Measurements from ENCODE around the gene MALT1. TPM values are rescaled to one million over a fixed set of nuclear protein-coding genes. Genes with fewer than 3 reads are reported as not detected.

Gene MALT1
- total RNA-seq, 1 experiment from 2014 or later = 24.0 TPM

- no peak overlapping the region for H3K4me3 ChIP-seq
- H3K36me3 ChIP-seq = peaks cover 7% of the 10 kb centered on the region
- no peaks in the 10 kb centered on the region for H3K9me3 ChIP-seq (replicated peaks)
- H3K4me1 ChIP-seq (replicated peaks) = peaks cover 9% of the 10 kb centered on the region
- H3K27me3 ChIP-seq (replicated peaks) = no peaks in the 10 kb centered on the region
- no peak overlapping the region for H3K27ac ChIP-seq
- DNase-seq (ENCODE audit: low read depth in 1 of 2, low spot score in 2 of 2) = no peak
Observed at GRCh38 chr18:58714821-58715220, 43.6 kb downstream of the MALT1 start.

- Histone ChIP-seq H3K9me3 (replicated peaks) (no peaks in the 10 kb centered on the region), H3K27me3 (replicated peaks) (no peaks in the 10 kb centered on the region), H3K4me1 (replicated peaks) (peaks cover 9% of the 10 kb centered on the region), H3K36me3 (peaks cover 7% of the 10 kb centered on the region), H3K4me3 (no peak overlapping the region), H3K27ac (no peak overlapping the region)
- DNase-seq (ENCODE audit: low read depth in 1 of 2, low spot score in 2 of 2) = no peak
Observed at GRCh38 chr18:58715540-58715939, 44.3 kb downstream of the MALT1 start.

- Histone ChIP-seq H3K36me3 (peaks cover 7% of the 10 kb centered on the region), H3K27ac (no peak overlapping the region), H3K4me1 (replicated peaks) (peaks cover 9% of the 10 kb centered on the region), H3K27me3 (replicated peaks) (no peaks in the 10 kb centered on the region), H3K4me3 (no peak overlapping the region), H3K9me3 (replicated peaks) (no peaks in the 10 kb centered on the region)
- peak in 1 of 2 experiments; percentile 12 for DNase-seq (ENCODE audit: low read depth in 1 of 2, low spot score in 2 of 2)
Observed at GRCh38 chr18:58716060-58716756, 44.9 kb downstream of the MALT1 start.

- no peak for DNase-seq (ENCODE audit: low read depth in 1 of 2, low spot score in 2 of 2)
- no peak overlapping the region for H3K27ac ChIP-seq
- no peaks in the 10 kb centered on the region for H3K27me3 ChIP-seq (replicated peaks)
- 0 out of 2 replicates have a peak, but pooled peaks cover 3% of the 10 kb centered on the region for H3K36me3 ChIP-seq
- no peak overlapping the region for H3K4me3 ChIP-seq
- H3K4me1 ChIP-seq (replicated peaks) = peaks cover 6% of the 10 kb centered on the region
- H3K9me3 ChIP-seq (replicated peaks) = no peaks in the 10 kb centered on the region
Observed at GRCh38 chr18:58721566-58722239, 50.4 kb downstream of the MALT1 start.

GRCh38 chr18:58723810-58724602, 52.7 kb downstream of the MALT1 start:
- Histone ChIP-seq H3K4me3 (no peak overlapping the region), H3K9me3 (replicated peaks) (no peaks in the 10 kb centered on the region), H3K27ac (no peak overlapping the region), H3K36me3 (0 out of 2 replicates have a peak, but pooled peaks cover 3% of the 10 kb centered on the region), H3K27me3 (replicated peaks) (no peaks in the 10 kb centered on the region), H3K4me1 (replicated peaks) (peaks cover 22% of the 10 kb centered on the region)
- no peak for DNase-seq (ENCODE audit: low read depth in 1 of 2, low spot score in 2 of 2)

- H3K9me3 ChIP-seq (replicated peaks) = no peaks in the 10 kb centered on the region
- H3K27ac ChIP-seq = no peak overlapping the region; the same call in 1 of the 2 replicates
- no peak overlapping the region for H3K4me3 ChIP-seq
- peaks cover 28% of the 10 kb centered on the region for H3K4me1 ChIP-seq (replicated peaks)
- H3K36me3 ChIP-seq = 0 out of 2 replicates have a peak, but pooled peaks cover 3% of the 10 kb centered on the region
- DNase-seq (ENCODE audit: low read depth in 1 of 2, low spot score in 2 of 2) = no peak
- H3K27me3 ChIP-seq (replicated peaks) = no peaks in the 10 kb centered on the region
Observed at GRCh38 chr18:58726671-58727070, 55.4 kb downstream of the MALT1 start.

- H3K27ac ChIP-seq = no peak overlapping the region
- DNase-seq (ENCODE audit: low read depth in 1 of 2, low spot score in 2 of 2) = peak; percentile 77 to 96
- peaks cover 34% of the 10 kb centered on the region for H3K4me1 ChIP-seq (replicated peaks)
- H3K9me3 ChIP-seq (replicated peaks) = no peaks in the 10 kb centered on the region
- no peak overlapping the region for H3K4me3 ChIP-seq
- H3K27me3 ChIP-seq (replicated peaks) = no peaks in the 10 kb centered on the region
- H3K36me3 ChIP-seq = peaks cover 1% of the 10 kb centered on the region; the same call in 1 of the 2 replicates
Observed at GRCh38 chr18:58727776-58728500, 56.7 kb downstream of the MALT1 start.

GRCh38 chr18:58728719-58729118, 57.5 kb downstream of the MALT1 start:
- peak in 1 of 2 experiments; percentile 39 for DNase-seq (ENCODE audit: low read depth in 1 of 2, low spot score in 2 of 2)
- Histone ChIP-seq H3K4me3 (no peak overlapping the region), H3K9me3 (replicated peaks) (no peaks in the 10 kb centered on the region), H3K4me1 (replicated peaks) (peaks cover 32% of the 10 kb centered on the region), H3K27ac (0 out of 2 replicates have a peak overlapping the region, but pooled peaks have one; percentile 2), H3K36me3 (peaks cover 6% of the 10 kb centered on the region), H3K27me3 (replicated peaks) (no peaks in the 10 kb centered on the region)

GRCh38 chr18:58730618-58731017, 59.4 kb downstream of the MALT1 start:
- DNase-seq (ENCODE audit: low read depth in 1 of 2, low spot score in 2 of 2) = no peak

GRCh38 chr18:58732471-58732870, 61.2 kb downstream of the MALT1 start:
- H3K4me3 ChIP-seq = no peak overlapping the region
- H3K27ac ChIP-seq = peak overlapping the region; percentile 17; the same call in 1 of the 2 replicates
- H3K4me1 ChIP-seq (replicated peaks) = peaks cover 22% of the 10 kb centered on the region
- H3K9me3 ChIP-seq (replicated peaks) = no peaks in the 10 kb centered on the region
- no peaks in the 10 kb centered on the region for H3K27me3 ChIP-seq (replicated peaks)
- H3K36me3 ChIP-seq = peaks cover 20% of the 10 kb centered on the region
- DNase-seq (ENCODE audit: low read depth in 1 of 2, low spot score in 2 of 2) = no peak

More at GRCh38 chr18:58730618-58731017, 59.4 kb downstream of the MALT1 start:
- no peak overlapping the region for H3K27ac ChIP-seq
- H3K27me3 ChIP-seq (replicated peaks) = no peaks in the 10 kb centered on the region
- H3K9me3 ChIP-seq (replicated peaks) = no peaks in the 10 kb centered on the region
- H3K36me3 ChIP-seq = peaks cover 9% of the 10 kb centered on the region
- no peak overlapping the region for H3K4me3 ChIP-seq
- peaks cover 32% of the 10 kb centered on the region for H3K4me1 ChIP-seq (replicated peaks)

- H3K4me1 ChIP-seq (replicated peaks) = peaks cover 15% of the 10 kb centered on the region
- no peak overlapping the region for H3K27ac ChIP-seq
- no peak overlapping the region for H3K4me3 ChIP-seq
- no peak for DNase-seq (ENCODE audit: low read depth in 1 of 2, low spot score in 2 of 2)
- H3K27me3 ChIP-seq (replicated peaks) = no peaks in the 10 kb centered on the region
- peaks cover 29% of the 10 kb centered on the region for H3K36me3 ChIP-seq
- no peaks in the 10 kb centered on the region for H3K9me3 ChIP-seq (replicated peaks)
Observed at GRCh38 chr18:58733866-58734265, 62.6 kb downstream of the MALT1 start.

GRCh38 chr18:58738322-58738721, 67.1 kb downstream of the MALT1 start:
- DNase-seq (ENCODE audit: low read depth in 1 of 2, low spot score in 2 of 2) = no peak
- no peaks in the 10 kb centered on the region for H3K9me3 ChIP-seq (replicated peaks)
- no peak overlapping the region for H3K27ac ChIP-seq
- no peaks in the 10 kb centered on the region for H3K4me1 ChIP-seq (replicated peaks)
- no peak overlapping the region for H3K4me3 ChIP-seq
- H3K27me3 ChIP-seq (replicated peaks) = no peaks in the 10 kb centered on the region
- H3K36me3 ChIP-seq = peaks cover 24% of the 10 kb centered on the region

- no peak for DNase-seq (ENCODE audit: low read depth in 1 of 2, low spot score in 2 of 2)
- no peaks in the 10 kb centered on the region for H3K4me1 ChIP-seq (replicated peaks)
- H3K9me3 ChIP-seq (replicated peaks) = no peaks in the 10 kb centered on the region
- H3K27me3 ChIP-seq (replicated peaks) = no peaks in the 10 kb centered on the region
- H3K4me3 ChIP-seq = no peak overlapping the region
- peaks cover 46% of the 10 kb centered on the region for H3K36me3 ChIP-seq
- no peak overlapping the region for H3K27ac ChIP-seq
Observed at GRCh38 chr18:58745914-58746313, 74.6 kb downstream of the MALT1 start.
